Heart right ventricle (tissue), 16 donors: ENCODE results near the gene PLA2R1. TPM values are rescaled to one million over a fixed set of nuclear protein-coding genes. Genes with fewer than 3 reads are reported as not detected.

ENCODE experiments used
- ATAC-seq, 8 donors: fragments of 200-7000 bp; cut with Tn5 transposase; one replicate each; pipeline ENCODE4 v1.9.1; 2020; ENCODE audit warnings: mild to moderate bottlenecking in 8 of 8, moderate library complexity in 8 of 8, moderate number of reproducible peaks in 1 of 8
- DNase-seq, 2 donors: peaks; one replicate each; pipeline ENCODE4 v3.0.0-alpha.2; 2020
- H3K27ac ChIP-seq, 10 donors: fragments of 200-600 bp; sonication (generic) in 2 of 10; one replicate each; pipeline versions ENCODE4 v1.5.0 to v1.8.0; 2020 to 2022; ENCODE audit warnings: mild to moderate bottlenecking in 3 of 10
- H3K27me3 ChIP-seq, 7 donors: fragments of 200-600 bp; one replicate each; pipeline ENCODE4 v1.8.0; 2021 to 2022; ENCODE audit warnings: mild to moderate bottlenecking in 2 of 7
- H3K36me3 ChIP-seq, 9 donors: fragments of 200-600 bp; sonication (generic) in 1 of 9; one replicate each; pipeline versions ENCODE4 v1.5.0 to v1.8.0; 2020 to 2022; ENCODE audit warnings: mild to moderate bottlenecking in 2 of 9
- H3K4me1 ChIP-seq, 9 donors: fragments of 200-600 bp; sonication (generic) in 1 of 9; one replicate each; pipeline versions ENCODE4 v1.5.0 to v1.8.0; 2020 to 2022; ENCODE audit warnings: mild to moderate bottlenecking in 4 of 9
- H3K4me3 ChIP-seq, 10 donors: fragments of 200-600 bp; sonication (generic) in 2 of 10; one replicate each; pipeline versions ENCODE4 v1.5.0 to v1.8.0; 2020 to 2022; ENCODE audit warnings: mild to moderate bottlenecking in 7 of 10, moderate library complexity in 2 of 10
- H3K9me3 ChIP-seq, 11 donors: fragments of 200-600 bp in 10 of 11; sonication (generic) in 2 of 11; one replicate each; pipeline versions ENCODE4 v1.5.0 to v1.8.0; 2013 to 2022; ENCODE audit warnings: mild to moderate bottlenecking in 2 of 11, control low read depth in 1 of 11, moderate library complexity in 1 of 11
- CTCF ChIP-seq, 9 donors: fragments of 200-600 bp; sonication (generic) in 2 of 9; IDR thresholded peaks; one replicate each; pipeline versions ENCODE4 v1.5.0 to v1.8.0; 2021 to 2022; ENCODE audit warnings: antibody characterized with exemption in 9 of 9, mild to moderate bottlenecking in 5 of 9, moderate library complexity in 1 of 9
- WGBS, 2 donors: extraction: QIAGEN DNeasy Blood & Tissue Kit; methylation state at CpG; one replicate each; pipeline ENCODE4 v1.1.7; 2013; ENCODE audit warnings: inconsistent platforms in 1 of 2; 5-methylcytosine and 5-hydroxymethylcytosine counted together
- intact Hi-C, 10 donors: fragments of 100-400 bp; cut with DNase I; formaldehyde crosslinking; loops; one replicate each; pipeline versions ENCODE4 v1.11.1 to v1.14.2; 2022
- polyA plus RNA-seq, 2 donors: library from polyadenylated mRNA; stranded (reverse); fragments of 200-250 nt; gene quantifications; one replicate each; pipeline ENCODE4 v1.2.3, GENCODE V29; 2013
- total RNA-seq, 10 donors: library from RNA; stranded (reverse); fragmentation: NEBNext Ultra II Directional in 3 of 10; extraction: Animal tissue kit (Norgen Biotek cat#: 25700) in 3 of 10; gene quantifications; one replicate each; pipeline versions ENCODE4 v1.2.1 to v1.2.4, GENCODE V29; 2021 to 2023
- donor health status: Arrhythmogenic right ventricular cardiomyopathy.
- donor health status: ischemic (EF 13 %, LVEDD 7.1; RV severe dilation, severe dysfunction).
- donor health status: healthy with polysubstance abuse.
- donor health status: DM: no; HTN: yes; CAD: no.
- donor health status: DM: no; HTN: no; CAD: no.
- donor health status: ischemic (EF 25% LVEDD 6.9; RV normal size, moderate dysfunction).
- donor health status: ischemic (EF 25% LVEDD 5.7; RV mildly dilated, moderate dysfunction).
- donor health status: healthy.
- donor health status: DM: yes; HTN: yes; CAD: no.
- donor health status: Ischemic cardiomyopathy.
- donor health status: ischemic (EF 35%, LVEDD 5.7; RV mildly dilated, moderate dysfunction).
- donor health status: nonischemic (EF 11% LVEDD 7.7; RV severe dilation, severe dysfunction).
- donor health status: DM: yes; HTN: yes; CAD: no.
- donor health status: PGD.
- donor health status: ischemic (EF 29% LVEDD 5.4; RV normal size, mild dysfunction).
- donor health status: nonischemic (EF 23%, LVEDD 6.1; RV moderate dilation, normal function).

PLA2R1 gene
- total and polyA plus RNA-seq, 12 donors, result 0.38 to 3.7 (median 2.8) TPM

DNA sequence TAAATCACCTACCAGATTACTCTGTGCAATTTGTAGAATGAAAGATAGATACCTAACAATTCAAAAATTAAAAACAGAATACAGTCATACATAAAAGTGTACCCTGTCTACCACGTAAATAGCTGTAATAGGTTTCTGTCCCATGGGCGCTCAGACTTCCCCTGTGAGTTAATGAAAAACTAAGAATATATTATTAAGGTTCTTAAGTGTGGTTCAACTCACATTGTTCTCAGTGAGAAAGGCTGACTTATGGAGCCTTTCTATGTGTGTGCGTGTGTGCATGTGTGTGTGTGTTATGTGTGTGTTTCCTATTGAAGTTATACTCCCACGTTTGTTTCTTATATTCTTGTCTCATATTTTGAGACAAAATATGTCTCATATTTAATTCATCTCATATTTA is 149.8 kb downstream of the PLA2R1 start:
- Histone ChIP-seq H3K9me3 (no peaks in the 10 kb centered on the region), H3K36me3 (no peaks in the 10 kb centered on the region), H3K27ac (no peak overlapping the region), H3K27me3 (no peaks in the 10 kb centered on the region), H3K4me3 (no peak overlapping the region), H3K4me1 (no peaks in the 10 kb centered on the region)
- intact Hi-C loops, result no loop called here
- no peak for TF ChIP-seq CTCF (IDR thresholded peaks at IDR 0.05)
- no peak for DNase-seq
- ATAC-seq, result no peak
- 90 to 95% methylated on average over 4 of the region's 4 CpGs for WGBS, 2 donors

DNA sequence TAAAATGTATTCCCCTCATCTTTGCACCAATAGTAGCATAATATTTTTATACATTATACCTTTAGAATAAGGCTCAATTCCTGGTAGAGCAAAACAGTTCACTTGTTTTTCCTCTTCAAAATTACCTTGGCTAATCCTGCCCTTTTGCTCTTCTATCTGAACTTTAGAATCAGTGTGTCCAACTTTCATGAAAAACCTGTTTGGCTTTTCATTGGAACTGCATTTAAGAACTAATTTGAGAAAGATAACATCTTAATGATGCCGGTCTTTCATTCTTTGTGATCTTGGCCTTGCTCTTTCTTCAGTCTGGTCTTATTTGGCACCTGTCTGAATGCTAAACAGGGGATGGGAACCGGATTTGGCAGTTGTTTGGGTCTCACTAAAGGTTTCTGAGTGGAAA is 151.5 kb downstream of the PLA2R1 start:
- TF ChIP-seq CTCF (IDR thresholded peaks at IDR 0.05), result no peak
- WGBS, 2 donors, result 32 to 38% methylated on average over 2 of the region's 2 CpGs
- ATAC-seq (no peak), DNase-seq (no peak)
- H3K27me3 ChIP-seq, result no peaks in the 10 kb centered on the region
- H3K4me1 ChIP-seq, result no peaks in the 10 kb centered on the region
- no peak overlapping the region for H3K4me3 ChIP-seq
- no peak overlapping the region for H3K27ac ChIP-seq
- no peaks in the 10 kb centered on the region for H3K9me3 ChIP-seq
- intact Hi-C loops, result no loop called here
- no peaks in the 10 kb centered on the region for H3K36me3 ChIP-seq

- Histone ChIP-seq H3K9me3 (no peaks in the 10 kb centered on the region), H3K4me3 (no peak overlapping the region), H3K4me1 (peaks cover 0 to 14% (median 7%) of the 10 kb centered on the region in 9 donors), H3K27ac (no peak overlapping the region), H3K27me3 (peaks cover 0 to 10% (median 7%) of the 10 kb centered on the region in 7 donors), H3K36me3 (no peaks in the 10 kb centered on the region)
- 82 to 86% methylated on average over 2 of the region's 2 CpGs for WGBS, 2 donors
- TF ChIP-seq CTCF (IDR thresholded peaks at IDR 0.05), result no peak
- intact Hi-C loops, result no loop called here
- no peak for ATAC-seq
- no peak for DNase-seq
These were observed 153.8 kb downstream of the PLA2R1 start for GRCh38 chr2:159908623-159909022.

GRCh38 chr2:159907909-159908308 is 154.5 kb downstream of the PLA2R1 start:
- DNase-seq, result no peak
- TF ChIP-seq CTCF (IDR thresholded peaks at IDR 0.05), result no peak
- H3K4me3 ChIP-seq, result no peak overlapping the region
- H3K4me1 ChIP-seq, result peaks cover 0 to 21% (median 7%) of the 10 kb centered on the region in 9 donors
- no peaks in the 10 kb centered on the region for H3K36me3 ChIP-seq
- 56 to 64% methylated on average over 1 of the region's 1 CpG for WGBS, 2 donors
- no peak for ATAC-seq
- H3K9me3 ChIP-seq, result no peaks in the 10 kb centered on the region
- intact Hi-C loops, result no loop called here
- no peak overlapping the region for H3K27ac ChIP-seq
- peaks cover 0 to 10% (median 7%) of the 10 kb centered on the region in 7 donors for H3K27me3 ChIP-seq
